Measurements from ENCODE around the gene ACTBL2.
"Not testable (repeated sequence)": the region's sequence is repeated elsewhere in the genome, so short reads cannot be mapped to it uniquely, and the experiment has no call there.

GRCh38 chr5:57518415-57518814 lies 35.8 kb upstream of the ACTBL2 start:
- not testable (repeated sequence) for TF ChIP-seq MAX (IDR thresholded peaks at IDR 0.05; ENCODE audit: low read depth); GATA2 (CRISPR knock-in tag; IDR thresholded peaks at IDR 0.05)
